ENCODE data around the gene CNGA3.

CNGA3 gene

GRCh38 chr2:98378196-98378595 is 31.9 kb downstream of the CNGA3 start:
- no peak for DNase-seq (ENCODE audit: low spot score)

- DNase-seq (ENCODE audit: low spot score): no peak
These were observed 32.6 kb downstream of the CNGA3 start for GRCh38 chr2:98378901-98379300.

GRCh38 chr2:98379311-98380202 is 33.3 kb downstream of the CNGA3 start:
- DNase-seq (ENCODE audit: low spot score): no peak

GRCh38 chr2:98380203-98380535 is 33.9 kb downstream of the CNGA3 start:
- no peak for DNase-seq (ENCODE audit: low spot score)

- no peak for DNase-seq (ENCODE audit: low spot score)
These were observed 35.2 kb downstream of the CNGA3 start for GRCh38 chr2:98381494-98381893.

- no peak for DNase-seq (ENCODE audit: low spot score)
These were observed 35.8 kb downstream of the CNGA3 start for GRCh38 chr2:98382086-98382485.

GRCh38 chr2:98382739-98383138 is 36.5 kb downstream of the CNGA3 start:
- no peak for DNase-seq (ENCODE audit: low spot score)

GRCh38 chr2:98383166-98383565 is 36.9 kb downstream of the CNGA3 start:
- DNase-seq (ENCODE audit: low spot score): no peak

- peak; percentile 68 for DNase-seq (ENCODE audit: low spot score)
These were observed 38.9 kb downstream of the CNGA3 start for GRCh38 chr2:98385050-98385699.

- DNase-seq (ENCODE audit: low spot score): no peak
These were observed 41.2 kb downstream of the CNGA3 start for GRCh38 chr2:98387478-98387877.

GRCh38 chr2:98388081-98388480 is 41.8 kb downstream of the CNGA3 start:
- no peak for DNase-seq (ENCODE audit: low spot score)

- no peak for DNase-seq (ENCODE audit: low spot score)
These were observed 42.5 kb downstream of the CNGA3 start for GRCh38 chr2:98388601-98389250.

- no peak for DNase-seq (ENCODE audit: low spot score)
These were observed 43.0 kb downstream of the CNGA3 start for GRCh38 chr2:98389251-98389605.

- no peak for DNase-seq (ENCODE audit: low spot score)
These were observed 44.6 kb downstream of the CNGA3 start for GRCh38 chr2:98390571-98391476.

GRCh38 chr2:98391581-98392270 is 45.5 kb downstream of the CNGA3 start:
- no peak for DNase-seq (ENCODE audit: low spot score)

- no peak for DNase-seq (ENCODE audit: low spot score)
These were observed 47.1 kb downstream of the CNGA3 start for GRCh38 chr2:98393354-98393753.

- DNase-seq (ENCODE audit: low spot score): peak; percentile 21
These were observed 48.4 kb downstream of the CNGA3 start for GRCh38 chr2:98394595-98395153.

- DNase-seq (ENCODE audit: low spot score): no peak
These were observed 49.7 kb downstream of the CNGA3 start for GRCh38 chr2:98395977-98396376.

- DNase-seq (ENCODE audit: low spot score): no peak
These were observed 50.6 kb downstream of the CNGA3 start for GRCh38 chr2:98396745-98397355.

- no peak for DNase-seq (ENCODE audit: low spot score)
These were observed 52.9 kb downstream of the CNGA3 start for GRCh38 chr2:98399140-98399539.

GRCh38 chr2:98403878-98404277 is 57.6 kb downstream of the CNGA3 start:
- no peak for DNase-seq (ENCODE audit: low spot score)
